Activated CD8-positive, alpha-beta T cell treated with anti-CD3 and anti-CD28 coated beads, Interleukin-2, amount 10 ng/mL, durations not matched to agents 7 days and 5 days (primary cell): ENCODE measurements around the gene TNFRSF12A. TPM values are rescaled to one million over a fixed set of nuclear protein-coding genes. Genes with fewer than 3 reads are reported as not detected.
"Not testable (repeated sequence)": the region's sequence is repeated elsewhere in the genome, so short reads cannot be mapped to it uniquely, and the experiment has no call there.

Experiments used
- ATAC-seq: fragments of 150-1000 bp; cut with Tn5 transposase; one replicate; pipeline ENCODE4 v1.10.0; 2021; ENCODE audit warnings: moderate library complexity
- CTCF ChIA-PET: fragments of 350-600 bp; sonication (Branson Sonifier 250); formaldehyde crosslinking; loops from one replicate; lab custom pipeline; 2021; ENCODE audit warnings: antibody characterized with exemption; lab: Charles Lee
- POLR2A ChIA-PET: fragments of 350-600 bp; sonication (Branson Sonifier 250); formaldehyde crosslinking; loops from one replicate; lab custom pipeline; 2021; ENCODE audit warnings: antibody characterized with exemption; lab: Charles Lee
- DNase-seq: peaks from one replicate; pipeline ENCODE4 v3.0.0-alpha.2; 2020
- H3K27ac Mint-ChIP-seq: one replicate; pipeline ENCODE4 v1.8.0; 2021; ENCODE audit warnings: mild to moderate bottlenecking, mixed read lengths
- H3K27me3 Mint-ChIP-seq: one replicate; pipeline ENCODE4 v1.8.0; 2021; ENCODE audit warnings: low read depth, mixed read lengths
- H3K36me3 Mint-ChIP-seq: one replicate; pipeline ENCODE4 v1.8.0; 2021; ENCODE audit warnings: low read depth, mixed read lengths
- H3K4me1 Mint-ChIP-seq: one replicate; pipeline ENCODE4 v1.8.0; 2021; ENCODE audit warnings: low read depth, mixed read lengths
- H3K4me3 Mint-ChIP-seq: one replicate; pipeline ENCODE4 v1.8.0; 2021; ENCODE audit warnings: mild to moderate bottlenecking, mixed read lengths
- H3K9me3 Mint-ChIP-seq: one replicate; pipeline ENCODE4 v1.8.0; 2022; ENCODE audit warnings: mixed read lengths; ENCODE audit not compliant: insufficient read depth
- total RNA-seq, 2 experiments: library from RNA; stranded (reverse); gene quantifications; one replicate each; pipeline ENCODE4 v1.2.3, GENCODE V29; 2021

Gene TNFRSF12A
- total RNA-seq, 2 experiments from 2014 or later, result 4.2 to 4.7 TPM

GRCh38 chr16:3069146-3069545 lies 49.0 kb downstream of the TNFRSF12A start:
- ATAC-seq, H3K27me3 Mint-ChIP-seq, DNase-seq, H3K9me3 Mint-ChIP-seq: not testable (repeated sequence)
- ChIA-PET POLR2A (interaction anchor here (0.6 to 1.1 kb wide), 3 partner anchors 9 to 82 kb away, joined by 3 to 5 read pairs (median 3); no protein-coding TSS in a partner anchor), CTCF (interaction anchor here (0.8 to 4.6 kb wide), 3 partner anchors 10 to 63 kb away, joined by 3 to 28 read pairs (median 4); no protein-coding TSS in a partner anchor)
- Mint-ChIP-seq H3K4me1 (peaks cover 78% of the 10 kb centered on the region), H3K27ac (peak overlapping the region; percentile 97), H3K4me3 (peak overlapping the region; percentile 100), H3K36me3 (peaks cover 67% of the 10 kb centered on the region)

- peaks cover 78% of the 10 kb centered on the region for H3K4me1 Mint-ChIP-seq
- H3K27ac Mint-ChIP-seq, result peak overlapping the region; percentile 97
- ATAC-seq (no peak), DNase-seq (no peak)
- CTCF ChIA-PET, result interaction anchor here (1.0 to 4.6 kb wide), 6 partner anchors 11 to 67 kb away, joined by 3 to 28 read pairs (median 4); no protein-coding TSS in a partner anchor
- H3K36me3 Mint-ChIP-seq, result peaks cover 72% of the 10 kb centered on the region
- H3K4me3 Mint-ChIP-seq, result peak overlapping the region; percentile 100
- H3K27me3 Mint-ChIP-seq, result no peaks in the 10 kb centered on the region
- POLR2A ChIA-PET, result interaction anchor here (0.9 to 1.4 kb wide), 3 partner anchors 12 to 59 kb away, joined by 3 to 9 read pairs (median 4); no protein-coding TSS in a partner anchor
- H3K9me3 Mint-ChIP-seq, result no peaks in the 10 kb centered on the region
Measured at GRCh38 chr16:3070608-3071111, 50.5 kb downstream of the TNFRSF12A start.

- peak overlapping the region; percentile 15 for H3K4me3 Mint-ChIP-seq
- no peaks in the 10 kb centered on the region for H3K9me3 Mint-ChIP-seq
- ATAC-seq (no peak), DNase-seq (no peak)
- ChIA-PET POLR2A (interaction anchor here (1.4 kb wide), 1 partner anchor 13 kb away, joined by 9 read pairs; no protein-coding TSS in a partner anchor), CTCF (interaction anchor here (1.0 to 4.6 kb wide), 2 partner anchors 12 to 25 kb away, joined by 3 to 28 read pairs; no protein-coding TSS in a partner anchor)
- H3K27me3 Mint-ChIP-seq, result no peaks in the 10 kb centered on the region
- H3K4me1 Mint-ChIP-seq, result peaks cover 86% of the 10 kb centered on the region
- H3K27ac Mint-ChIP-seq, result peak overlapping the region; percentile 97
- peaks cover 65% of the 10 kb centered on the region for H3K36me3 Mint-ChIP-seq
Measured at GRCh38 chr16:3071655-3072054, 51.5 kb downstream of the TNFRSF12A start.

Other genes starting within 250 kb of the TNFRSF12A start
- 100 to 1,000 TPM; 163 to 182 TPM for gene ELOB, start 243.1 kb upstream of the TNFRSF12A start, total RNA-seq
- gene PRSS33, start 232.8 kb upstream of the TNFRSF12A start, total RNA-seq, result not detected
- gene PRSS41, start 221.9 kb upstream of the TNFRSF12A start, total RNA-seq, result not detected
- 1 to 10 TPM; 5.2 to 6.0 TPM for gene PRSS21, start 203.1 kb upstream of the TNFRSF12A start, total RNA-seq
- 1 to 10 TPM; 2.9 to 3.7 TPM for gene ZG16B, start 190.1 kb upstream of the TNFRSF12A start, total RNA-seq
- not detected for gene PRSS22, start 162.2 kb upstream of the TNFRSF12A start, total RNA-seq
- gene FLYWCH2, start 137.2 kb upstream of the TNFRSF12A start, total RNA-seq, result 10 to 100 TPM; 22.5 to 22.8 TPM
- gene FLYWCH1, start 108.4 kb upstream of the TNFRSF12A start, total RNA-seq, result 10 to 100 TPM; 44.6 to 48.9 TPM
- under 1 TPM in 1 of 2 experiments, not detected in 1; 0.18 TPM for gene KREMEN2, start 56.1 kb upstream of the TNFRSF12A start, total RNA-seq
- 10 to 100 TPM; 53.6 to 57.7 TPM for gene PAQR4, start 51.0 kb upstream of the TNFRSF12A start, total RNA-seq
- gene PKMYT1, start 39.9 kb upstream of the TNFRSF12A start, total RNA-seq, result 100 to 1,000 TPM; 144 to 160 TPM
- under 1 TPM in 1 of 2 experiments, not detected in 1; 0.16 TPM for gene CLDN9, start 7.4 kb upstream of the TNFRSF12A start, total RNA-seq
- not detected for gene CLDN6, start 2.2 kb upstream of the TNFRSF12A start, total RNA-seq
- gene HCFC1R1, start 3.6 kb downstream of the TNFRSF12A start, total RNA-seq, result 10 to 100 TPM; 41.0 to 41.7 TPM
- 10 to 100 TPM; 57.4 to 57.9 TPM for gene THOC6, start 3.7 kb downstream of the TNFRSF12A start, total RNA-seq
- gene BICDL2, start 16.6 kb downstream of the TNFRSF12A start, total RNA-seq, result under 1 TPM; 0.84 to 0.94 TPM
- 10 to 100 TPM; 58.0 to 66.1 TPM for gene MMP25, start 26.2 kb downstream of the TNFRSF12A start, total RNA-seq
- gene IL32, start 45.3 kb downstream of the TNFRSF12A start, total RNA-seq, result 1,000 to 10,000 TPM; 1,836 to 1,884 TPM
- gene ZSCAN10, start 78.9 kb downstream of the TNFRSF12A start, total RNA-seq, result under 1 TPM; 0.23 to 0.26 TPM
- gene ZNF205, start 92.2 kb downstream of the TNFRSF12A start, total RNA-seq, result not detected
- gene ZNF213, start 114.7 kb downstream of the TNFRSF12A start, total RNA-seq, result 10 to 100 TPM; 10.8 to 12.1 TPM
- gene OR1F1, start 167.8 kb downstream of the TNFRSF12A start, total RNA-seq, result not detected
- 10 to 100 TPM; 13.7 to 18.4 TPM for gene ZNF200, start 214.8 kb downstream of the TNFRSF12A start, total RNA-seq
- under 1 TPM; 0.13 to 0.21 TPM for gene MEFV, start 236.3 kb downstream of the TNFRSF12A start, total RNA-seq